ENCODE results near the gene XRCC2.
A peak's percentile ranks its signal among the peaks of the same experiment; 100 is the strongest.
"Not testable (repeated sequence)": the region's sequence is repeated elsewhere in the genome, so short reads cannot be mapped to it uniquely, and the experiment has no call there.

XRCC2 gene

DNA sequence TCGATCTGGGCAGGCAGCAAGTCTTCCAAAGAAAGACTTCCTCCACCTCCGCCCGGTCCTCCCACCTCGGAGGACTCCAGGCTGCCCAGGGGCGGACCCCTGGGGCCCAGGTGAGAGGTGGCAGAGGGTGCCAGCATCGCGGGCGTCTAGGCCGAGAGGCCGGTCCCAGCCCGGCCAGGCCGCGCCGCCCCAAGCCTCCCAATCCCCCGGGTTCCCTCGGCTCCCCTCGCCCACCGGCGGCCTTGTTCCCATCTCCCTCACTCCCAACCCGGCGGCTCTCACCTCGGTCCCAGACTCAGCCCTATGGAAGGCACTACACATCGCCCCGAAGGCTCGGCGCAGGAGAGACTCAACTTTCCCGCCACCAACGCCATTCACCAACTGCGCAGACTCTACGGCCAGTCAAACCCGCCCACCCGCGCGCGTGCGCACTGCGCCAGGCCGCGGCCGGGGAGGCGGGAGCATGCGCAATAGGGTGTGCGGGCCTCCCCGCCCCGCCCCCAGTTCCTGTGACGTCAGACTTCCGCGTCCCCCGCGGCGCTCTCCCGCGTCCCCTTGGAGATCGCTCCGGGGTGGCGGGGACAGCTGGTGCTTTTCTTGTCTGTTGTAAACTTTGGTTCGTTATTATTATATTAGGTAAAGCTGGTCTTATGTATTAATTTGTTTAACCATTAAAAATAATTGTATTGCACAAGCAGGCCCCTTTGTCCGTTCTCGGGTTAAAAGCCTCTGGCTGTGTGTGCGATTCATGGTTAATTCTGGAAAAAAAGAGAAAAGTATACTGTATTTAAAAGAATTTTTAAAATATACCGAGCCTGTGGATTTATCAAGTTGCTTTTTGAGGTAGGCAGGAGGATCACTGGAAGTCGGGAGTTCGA, at the start of gene XRCC2:
Gene XRCC2, minus strand, starts transcription at position 383 of the 878 bp plus-strand sequence. Its CDS starts 62 bp downstream, at position 321.
- DNase-seq = peak; percentile 89 to 96

GRCh38 chr7:152723364-152723763, 47.4 kb upstream of the XRCC2 start:
- no peak for DNase-seq

DNA sequence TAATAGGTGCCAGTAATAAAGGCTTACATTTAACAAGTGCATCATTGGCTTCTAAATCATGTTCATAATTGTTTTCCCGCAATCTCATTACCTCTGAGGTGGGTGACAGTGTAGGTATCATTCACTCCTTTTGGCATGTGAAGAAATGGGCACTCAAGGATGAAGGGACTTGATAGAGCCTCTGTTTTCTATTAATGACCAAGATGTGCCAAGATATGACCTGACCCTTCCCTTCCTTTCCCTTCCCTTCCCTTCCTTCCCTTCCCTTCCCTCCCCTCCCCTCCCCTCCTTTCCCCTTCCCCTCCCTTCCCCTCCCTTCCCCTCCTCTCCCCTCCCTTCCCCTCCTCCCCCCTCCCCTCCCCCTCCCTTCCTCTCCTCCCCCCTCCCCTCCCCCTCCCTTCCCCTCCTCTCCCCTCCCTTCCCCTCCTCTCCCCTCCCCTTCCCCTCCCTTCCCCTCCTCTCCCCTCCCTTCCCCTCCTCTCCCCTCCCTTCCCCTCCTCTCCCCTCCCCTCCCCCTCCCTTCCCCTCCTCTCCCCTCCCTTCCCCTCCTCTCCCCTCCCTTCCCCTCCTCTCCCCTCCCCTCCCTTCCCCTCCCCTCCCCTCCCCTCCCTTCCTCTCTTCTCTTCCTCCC, 36.6 kb upstream of the XRCC2 start:
- not testable (repeated sequence) for DNase-seq

GRCh38 chr7:152711444-152711944, 35.6 kb upstream of the XRCC2 start:
- peak in 1 of 2 experiments; percentile 7 for DNase-seq

DNA sequence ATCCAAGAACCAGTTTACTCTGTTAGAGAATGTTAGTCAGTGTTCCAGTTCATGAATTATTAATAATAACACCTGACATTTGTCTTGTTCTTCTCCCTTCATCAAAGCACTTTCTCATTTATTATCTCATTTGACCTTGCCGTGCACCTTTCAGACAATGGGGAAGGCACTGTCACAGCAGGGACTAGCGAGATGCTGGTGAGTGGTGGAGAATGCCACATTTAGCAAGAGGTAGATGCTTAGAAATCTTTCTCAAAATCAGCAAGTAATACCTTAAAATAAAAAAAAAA, 34.2 kb upstream of the XRCC2 start:
- DNase-seq = no peak

- no peak for DNase-seq
These were observed 33.6 kb upstream of the XRCC2 start for GRCh38 chr7:152709287-152710152.

DNA sequence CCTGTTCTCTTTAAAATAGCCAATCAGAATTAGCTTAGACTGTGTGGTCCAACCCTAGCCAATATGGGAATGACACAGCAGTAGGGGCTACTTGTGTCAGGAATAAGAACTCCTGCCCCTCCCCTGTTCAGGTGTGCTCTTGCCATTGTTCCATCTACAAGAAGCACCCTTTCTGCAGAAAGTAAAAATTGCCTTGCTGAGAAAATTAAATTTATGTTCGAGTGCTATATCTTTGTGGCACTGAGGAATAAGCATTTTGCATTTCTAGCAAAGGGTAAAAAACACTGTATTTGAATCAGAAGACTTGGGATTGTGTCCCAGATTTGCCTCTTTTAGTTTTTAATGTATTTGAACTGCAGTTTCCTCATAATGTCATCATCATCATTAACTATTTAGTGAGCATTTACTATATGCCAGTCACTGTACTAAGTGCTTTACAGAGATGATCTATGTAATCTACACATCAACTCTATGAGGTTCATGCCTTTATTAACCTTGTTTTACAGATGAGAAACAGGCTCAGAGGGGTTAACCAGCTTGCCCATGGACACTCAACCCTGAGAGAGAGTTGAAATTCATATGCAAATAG, 28.9 kb upstream of the XRCC2 start:
- no peak for DNase-seq

DNA sequence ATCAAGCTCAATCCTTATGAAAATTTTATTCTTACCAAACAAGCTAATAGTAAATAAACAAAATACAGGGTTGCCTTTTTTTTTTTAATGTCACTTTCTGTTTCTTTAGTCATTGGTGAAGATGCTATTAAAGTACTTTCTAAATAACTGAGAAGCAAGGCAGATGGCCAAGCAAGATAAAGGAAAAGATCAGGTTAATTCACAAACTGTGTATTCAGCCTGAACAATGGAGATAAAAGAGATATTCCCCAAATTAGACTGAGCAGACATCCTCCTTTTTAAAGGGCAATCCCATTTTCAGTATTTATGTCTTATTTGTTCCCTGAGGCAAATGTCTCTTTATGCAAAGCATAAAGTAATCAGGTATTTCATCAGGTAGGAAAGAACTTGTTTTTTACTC, 23.1 kb upstream of the XRCC2 start:
- DNase-seq = peak; percentile 13 to 40

- DNase-seq = not testable (repeated sequence)
These were observed 21.5 kb upstream of the XRCC2 start for GRCh38 chr7:152697268-152697974.

DNA sequence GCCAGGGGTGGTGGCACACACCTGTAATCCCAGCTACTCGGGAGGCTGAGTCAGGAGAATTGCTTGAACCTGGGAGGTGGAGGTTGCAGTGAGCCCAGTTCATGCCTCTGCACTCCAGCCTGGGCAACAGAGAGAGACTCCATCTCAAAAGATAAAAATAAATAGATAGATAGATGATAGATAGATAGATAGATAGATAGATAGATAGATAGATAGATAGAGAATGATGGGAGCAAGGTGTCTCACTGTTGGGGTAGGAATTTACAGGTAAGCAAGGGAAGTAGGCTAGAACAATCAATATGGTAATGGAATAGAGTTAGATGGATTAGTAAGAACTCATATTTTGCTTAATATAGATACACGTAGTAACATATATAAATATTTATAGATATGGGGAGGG, 16.3 kb upstream of the XRCC2 start:
- DNase-seq = not testable (repeated sequence)

DNA sequence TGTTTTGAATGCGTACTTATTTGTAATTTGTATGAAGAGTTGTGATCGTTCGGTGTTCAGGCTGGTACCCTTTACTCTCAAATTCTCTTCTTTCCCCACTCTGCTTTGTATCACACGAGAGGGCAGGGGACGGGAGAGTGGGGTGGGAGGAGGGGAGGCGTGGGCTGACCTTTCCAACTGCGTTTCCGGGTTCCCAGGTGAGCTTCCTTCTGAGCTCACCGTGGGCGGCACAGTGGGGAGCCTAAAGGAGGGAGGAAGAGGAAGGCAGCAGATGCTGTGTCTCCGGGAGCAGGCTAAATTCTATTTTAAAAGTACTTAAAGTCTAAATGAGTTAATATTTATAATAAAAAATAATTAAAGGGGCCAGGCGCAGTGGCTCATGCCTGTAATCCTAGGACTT, 7.4 kb upstream of the XRCC2 start:
- DNase-seq = no peak

GRCh38 chr7:152677808-152678670, 2.1 kb upstream of the XRCC2 start:
- no peak for DNase-seq

DNA sequence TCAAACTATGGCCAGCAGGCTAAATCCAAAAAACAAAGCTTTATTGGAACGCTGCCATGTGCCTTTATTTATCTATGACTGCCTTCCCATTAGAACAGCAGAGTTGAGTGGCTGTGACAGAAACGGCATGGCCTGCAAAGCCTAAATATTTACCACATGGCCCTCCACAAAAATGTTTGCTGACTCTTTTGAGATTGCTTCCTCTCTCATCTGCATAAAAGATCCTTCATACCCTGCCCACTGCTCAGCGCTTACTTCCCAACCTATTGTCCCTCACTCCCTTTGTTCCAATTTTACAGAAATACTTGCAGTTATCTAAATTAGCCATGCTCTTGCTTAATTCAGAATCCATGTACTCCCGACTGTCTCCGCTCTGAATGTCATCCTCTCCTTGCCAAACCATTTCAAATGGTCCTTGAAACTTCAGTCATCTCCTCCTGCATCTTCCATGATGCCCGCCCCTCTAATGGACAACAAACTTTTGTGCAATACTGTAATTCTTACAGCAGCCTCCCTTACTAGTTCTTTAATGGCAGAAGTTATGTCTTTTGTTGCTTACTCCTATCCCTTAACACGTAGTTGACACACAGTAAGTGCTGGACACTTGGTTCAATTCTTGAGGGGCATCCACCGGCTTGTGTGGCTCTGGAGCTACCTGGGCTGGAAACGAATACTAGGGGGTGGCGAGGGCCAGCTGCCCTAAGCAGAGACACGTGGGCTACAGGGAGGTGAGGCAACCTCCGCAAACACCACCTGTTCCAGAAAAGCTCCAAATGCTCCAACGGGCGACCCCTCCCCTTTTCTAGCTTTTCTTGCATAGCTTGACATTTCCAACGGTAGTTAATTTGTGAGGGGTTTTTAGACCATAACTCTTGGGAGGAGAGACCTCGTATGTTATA, 832 bp downstream of the XRCC2 start:
- peak; percentile 27 to 69 for DNase-seq

DNA sequence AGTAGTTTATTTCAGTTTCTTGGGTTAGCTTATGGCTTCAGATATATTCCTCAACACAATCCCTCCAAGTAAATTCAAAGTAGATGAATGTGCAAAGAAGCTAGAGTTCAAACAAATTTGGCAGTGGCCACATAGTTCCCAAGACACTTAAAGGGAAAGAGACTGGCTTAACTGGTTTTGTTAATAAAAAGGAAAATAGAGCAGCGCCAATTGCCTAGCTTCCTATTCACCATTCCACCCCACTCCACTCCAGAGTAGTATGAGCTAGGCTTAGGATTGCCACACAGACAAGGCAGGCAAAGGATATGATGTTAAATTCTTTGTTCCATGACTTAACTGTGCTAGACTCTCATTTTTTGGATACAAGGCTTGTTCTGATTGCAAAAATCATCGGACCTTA, 2.0 kb downstream of the XRCC2 start:
- DNase-seq = no peak

DNA sequence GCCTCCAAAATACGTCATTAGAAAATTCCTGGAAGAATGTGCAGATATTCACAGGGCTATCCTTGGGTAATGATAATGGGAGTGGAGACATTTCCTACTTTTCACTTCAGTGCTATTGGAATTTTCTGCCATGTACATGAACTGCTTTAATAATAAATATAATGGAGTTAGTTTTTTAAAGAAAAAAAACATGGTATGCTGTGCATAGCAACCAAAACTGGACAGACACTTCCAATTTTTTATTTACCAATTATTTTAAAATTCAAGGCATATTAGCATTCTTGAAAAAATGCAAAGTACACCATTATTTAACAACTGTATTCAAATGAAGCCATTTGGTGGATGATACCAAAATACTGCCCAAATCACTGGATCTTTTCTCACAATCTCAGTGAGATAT, 3.3 kb downstream of the XRCC2 start:
- DNase-seq = no peak

DNA sequence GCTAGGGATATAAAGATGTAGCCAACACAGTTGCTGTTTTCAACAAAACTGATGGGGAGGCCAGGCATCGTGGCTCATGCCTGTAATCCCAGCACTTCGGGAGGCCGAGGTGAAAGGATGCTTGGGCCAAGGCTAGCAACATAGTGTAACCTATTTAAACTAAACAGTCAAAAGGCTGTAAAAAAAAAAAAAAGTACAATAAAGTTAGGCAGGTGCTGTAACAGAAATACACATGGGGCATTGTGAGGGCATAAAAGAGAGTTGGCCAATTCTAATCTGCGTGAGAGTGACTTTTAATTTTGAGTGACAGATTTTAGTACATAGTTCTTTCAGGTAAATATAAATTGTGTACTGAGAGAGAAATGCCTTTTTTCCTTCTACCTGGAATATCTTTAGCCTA, 6.2 kb downstream of the XRCC2 start:
- no peak for DNase-seq

GRCh38 chr7:152668975-152669374, 7.0 kb downstream of the XRCC2 start:
- no peak for DNase-seq

- no peak for DNase-seq
These were observed 8.0 kb downstream of the XRCC2 start for GRCh38 chr7:152667958-152668357.

DNA sequence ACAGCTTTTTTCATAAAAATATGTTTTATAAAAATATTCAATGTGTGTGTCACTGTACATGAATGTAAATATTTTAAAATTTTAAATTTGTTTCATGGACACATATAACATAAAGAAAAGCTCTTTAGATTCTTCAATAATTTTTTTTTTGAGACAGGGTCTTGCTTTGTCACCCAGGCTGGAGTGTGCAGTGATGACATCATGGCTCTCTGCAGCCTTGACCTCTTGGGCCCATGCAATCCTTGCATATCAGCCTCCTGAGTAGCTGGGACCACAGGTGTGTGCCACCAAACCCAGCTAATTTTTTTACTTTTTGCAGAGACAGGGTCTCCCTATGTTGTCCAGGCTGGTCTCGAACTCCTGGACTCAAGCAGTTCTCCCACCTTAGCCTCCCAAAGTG, 9.9 kb downstream of the XRCC2 start:
- DNase-seq = no peak

DNA sequence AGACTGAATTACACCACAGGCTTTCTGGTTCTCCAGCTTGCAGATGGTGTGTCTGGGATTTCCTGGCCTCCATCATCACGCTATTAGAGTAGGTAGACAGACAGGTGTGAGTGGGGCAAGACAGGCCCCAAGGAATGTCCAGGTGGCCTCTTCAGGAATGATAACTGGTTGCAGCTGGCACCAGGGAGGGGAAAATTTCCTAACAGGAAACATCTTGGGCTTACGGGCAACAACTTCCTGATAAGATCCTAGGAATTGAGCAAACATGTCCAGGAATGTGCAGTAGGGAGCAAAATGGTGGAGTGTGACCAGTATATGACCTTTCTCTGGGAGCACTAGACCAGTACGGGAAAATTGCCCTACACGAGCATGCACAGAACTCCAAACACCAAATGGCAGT, 11.3 kb downstream of the XRCC2 start:
- DNase-seq = no peak

Data from NCI-H526 (cell line).